Measurements from ENCODE around the gene ASIC2.

ASIC2 gene

GRCh38 chr17:33144837-33145236, 148.3 kb downstream of the ASIC2 start:
- H3K4me3 ChIP-seq (replicated peaks in 1 of 2; ENCODE audit: low read depth in 2 of 2, low read length in 2 of 2): no peak overlapping the region
- no peak for TF ChIP-seq CTCF (IDR thresholded peaks at IDR 0.05; ENCODE audit: low read depth, low read length)
- DNase-seq (ENCODE audit: low read depth in 2 of 2): no peak

- no peak overlapping the region for H3K4me3 ChIP-seq (replicated peaks in 1 of 2; ENCODE audit: low read depth in 2 of 2, low read length in 2 of 2)
- peak; percentile 5 to 31 for DNase-seq (ENCODE audit: low read depth in 2 of 2)
- TF ChIP-seq CTCF (IDR thresholded peaks at IDR 0.05; ENCODE audit: low read depth, low read length): no peak
Observed at GRCh38 chr17:33142705-33143299, 150.3 kb downstream of the ASIC2 start.

GRCh38 chr17:33140413-33141099, 152.5 kb downstream of the ASIC2 start:
- no peak for TF ChIP-seq CTCF (IDR thresholded peaks at IDR 0.05; ENCODE audit: low read depth, low read length)
- no peak overlapping the region for H3K4me3 ChIP-seq (replicated peaks in 1 of 2; ENCODE audit: low read depth in 2 of 2, low read length in 2 of 2)
- DNase-seq (ENCODE audit: low read depth in 2 of 2): no peak

GRCh38 chr17:33138627-33139026, 154.5 kb downstream of the ASIC2 start:
- no peak for TF ChIP-seq CTCF (IDR thresholded peaks at IDR 0.05; ENCODE audit: low read depth, low read length)
- DNase-seq (ENCODE audit: low read depth in 2 of 2): no peak
- H3K4me3 ChIP-seq (replicated peaks in 1 of 2; ENCODE audit: low read depth in 2 of 2, low read length in 2 of 2): no peak overlapping the region

- no peak for DNase-seq (ENCODE audit: low read depth in 2 of 2)
- H3K4me3 ChIP-seq (replicated peaks in 1 of 2; ENCODE audit: low read depth in 2 of 2, low read length in 2 of 2): no peak overlapping the region
- no peak for TF ChIP-seq CTCF (IDR thresholded peaks at IDR 0.05; ENCODE audit: low read depth, low read length)
Observed at GRCh38 chr17:33137426-33137825, 155.7 kb downstream of the ASIC2 start.

GRCh38 chr17:33135691-33136090, 157.4 kb downstream of the ASIC2 start:
- no peak for TF ChIP-seq CTCF (IDR thresholded peaks at IDR 0.05; ENCODE audit: low read depth, low read length)
- no peak for DNase-seq (ENCODE audit: low read depth in 2 of 2)
- no peak overlapping the region for H3K4me3 ChIP-seq (replicated peaks in 1 of 2; ENCODE audit: low read depth in 2 of 2, low read length in 2 of 2)
